HepG2 (cell line): ENCODE results near the gene MORN1. TPM values are rescaled to one million over a fixed set of nuclear protein-coding genes. Genes with fewer than 3 reads are reported as not detected.

Experiments
- ATAC-seq: fragments of 200-7000 bp; cut with Tn5 transposase; 3 replicates; pipeline ENCODE4 v1.9.1; 2020; ENCODE audit warnings: mild to moderate bottlenecking, moderate library complexity
- BruUV-seq: library from RNA; stranded (reverse); fragments of 400-500 nt; replicated peaks from 2 replicates; lab custom pipeline; 2021; lab: Mats Ljungman, UMichigan
- CTCF ChIA-PET: fragments of 300-600 bp; formaldehyde crosslinking; extraction: SDS; loops from one replicate; lab custom pipeline; 2021; ENCODE audit warnings: low total read pairs, inconsistent platforms, low intra/inter-chr PET ratio; lab: Yijun Ruan, JAX
- POLR2A ChIA-PET: fragments of 350-600 bp; sonication (Branson Sonifier 250); formaldehyde crosslinking; loops from one replicate; lab custom pipeline; 2020; ENCODE audit warnings: antibody characterized with exemption, inconsistent platforms; lab: Yijun Ruan, JAX
- DNase-seq: peaks from one replicate; pipeline ENCODE4 v3.0.0-alpha.2; 2015; ENCODE audit warnings: low spot score
- FAIRE-seq: peaks from 3 replicates; lab custom pipeline; 2011; peaks lifted over from hg19 to GRCh38; lab: Jason Lieb, UNC
- H2AFZ ChIP-seq: one replicate; pipeline ENCODE4 v1.6.1; 2011; ENCODE audit warnings: low read length, inconsistent platforms
- H3K27ac ChIP-seq: fragments of 300-600 bp; 3 replicates; pipeline ENCODE4 v1.8.0; 2011; ENCODE audit warnings: mixed run types, mild to moderate bottlenecking, mixed read lengths, low read length, inconsistent platforms; ENCODE audit not compliant: insufficient read depth; ENCODE audit errors: extremely low read length
- H3K27me3 ChIP-seq, 2 experiments: fragments of 200-600 bp in 1 of 2; 2 replicates in 1 of 2; 3 replicates in 1 of 2; pipeline versions ENCODE4 v1.6.0 to v1.8.0; 2011; ENCODE audit warnings: low read length in 2 of 2, mild to moderate bottlenecking in 2 of 2, moderate library complexity in 2 of 2, inconsistent platforms in 1 of 2; ENCODE audit not compliant: insufficient read depth in 2 of 2, control insufficient read depth in 1 of 2
- H3K36me3 ChIP-seq, 2 experiments: fragments of 200-600 bp in 1 of 2; replicated peaks in 1 of 2; 2 replicates in 1 of 2; 3 replicates in 1 of 2; pipeline versions ENCODE4 v1.5.1 to v1.8.0; 2011; ENCODE audit warnings: low read length in 2 of 2, inconsistent platforms in 1 of 2; ENCODE audit not compliant: insufficient read depth in 2 of 2, control insufficient read depth in 1 of 2
- H3K4me1 ChIP-seq: 2 replicates; pipeline ENCODE4 v1.5.1; 2012; ENCODE audit warnings: low read length, inconsistent platforms; ENCODE audit not compliant: insufficient read depth
- H3K4me2 ChIP-seq: 2 replicates; pipeline ENCODE4 v1.6.0; 2011; ENCODE audit warnings: low read depth, low read length, inconsistent platforms
- H3K4me3 ChIP-seq, 3 experiments: fragments of 200-600 bp in 1 of 3; sonication (generic), shearing (Covaris generic) in 1 of 3; replicated peaks in 1 of 3; 2 replicates each; pipeline ENCODE4 v1.5.1; 2011 to 2016; ENCODE audit warnings: low read length in 3 of 3, inconsistent platforms in 2 of 3, low read depth in 2 of 3, mild to moderate bottlenecking in 2 of 3, control low read depth in 1 of 3, mixed read lengths in 1 of 3; ENCODE audit not compliant: insufficient read depth in 1 of 3
- H3K79me2 ChIP-seq: one replicate; pipeline ENCODE4 v1.6.1; 2011; ENCODE audit warnings: low read length, inconsistent platforms; ENCODE audit not compliant: insufficient read depth
- H3K9ac ChIP-seq: 2 replicates; pipeline ENCODE4 v1.6.0; 2011; ENCODE audit warnings: mild to moderate bottlenecking, low read depth, low read length, inconsistent platforms; ENCODE audit not compliant: insufficient read depth
- H3K9me3 ChIP-seq: 2 replicates; pipeline ENCODE4 v1.5.1; 2012; ENCODE audit warnings: mild to moderate bottlenecking, low read length
- H4K20me1 ChIP-seq: 2 replicates; pipeline ENCODE4 v1.6.0; 2011; ENCODE audit warnings: inconsistent platforms, mild to moderate bottlenecking, low read length, moderate library complexity; ENCODE audit not compliant: insufficient read depth
- GABPB1 ChIP-seq: IDR thresholded peaks from 2 replicates; pipeline ENCODE4 v1.6.1; 2016; ENCODE audit warnings: mild to moderate bottlenecking, missing genetic modification reagents, moderate library complexity, missing compliant biosample characterization
- RELA ChIP-seq: sonication (generic); formaldehyde crosslinking; IDR thresholded peaks from 2 replicates; pipeline ENCODE4 v1.4.0; 2020; ENCODE audit warnings: missing genetic modification reagents
- SKI ChIP-seq: fragments of 450-650 bp; IDR thresholded peaks from one replicate; pipeline ENCODE4 v1.6.1; 2018; ENCODE audit warnings: mild to moderate bottlenecking; ENCODE audit not compliant: partially characterized antibody
- SMARCC2 ChIP-seq: fragments of 450-650 bp; IDR thresholded peaks from 2 replicates; pipeline ENCODE4 v1.6.1; 2017; ENCODE audit warnings: antibody characterized with exemption, mild to moderate bottlenecking
- TEAD3 ChIP-seq: optimal IDR thresholded peaks from 2 replicates; pipeline ENCODE3; 2016; ENCODE audit warnings: borderline replicate concordance
- ZNF326 ChIP-seq: sonication (generic); formaldehyde crosslinking; IDR thresholded peaks from 2 replicates; pipeline ENCODE4 v1.4.0; 2020; ENCODE audit warnings: missing genetic modification reagents, borderline replicate concordance
- ZNF530 ChIP-seq: sonication (generic); formaldehyde crosslinking; IDR thresholded peaks from 2 replicates; pipeline ENCODE4 v1.5.0; 2020; ENCODE audit warnings: low read depth, mild to moderate bottlenecking, missing genetic modification reagents
- ZNF543 ChIP-seq: sonication (generic); formaldehyde crosslinking; IDR thresholded peaks from 2 replicates; pipeline ENCODE4 v1.4.0; 2020; ENCODE audit warnings: mild to moderate bottlenecking, missing genetic modification reagents
- ZNF790 ChIP-seq: sonication (generic); formaldehyde crosslinking; IDR thresholded peaks from 2 replicates; pipeline ENCODE4 v1.8.0; 2022; ENCODE audit warnings: missing genetic modification reagents, mild to moderate bottlenecking, borderline replicate concordance
- WGBS: methylation state at CpG from one replicate; pipeline ENCODE4 v1.1.6; 2017; ENCODE audit warnings: low lambda C conversion rate; 5-methylcytosine and 5-hydroxymethylcytosine counted together
- in situ Hi-C: cut with HindIII; loops from 2 replicates; pipeline ENCODE4 v1.10.0; 2017; ENCODE audit warnings: low pct_unique_long_range_greater_than_20kb; ENCODE audit not compliant: extremely low pct_ligation_motif_present
- intact Hi-C: fragments of 100-400 bp; cut with micrococcal nuclease; formaldehyde crosslinking; loops from one replicate; pipeline ENCODE4 v1.10.0; 2022; ENCODE audit not compliant: unreplicated experiment
- polyA plus RNA-seq, 8 experiments: library from polyadenylated mRNA; depleted of rRNA in 3 of 8; stranded (reverse) in 7 of 8; unstranded in 1 of 8; fragments of >200 nt; fragmentation: Illumina TruSeq in 4 of 8; extraction: Trizol in 4 of 8; gene quantifications; 2 replicates each; pipeline versions ENCODE4 v1.2.1 to v1.2.3, GENCODE V29; 2011 to 2016; ENCODE audit warnings: low read depth in 4 of 8, missing spikeins in 1 of 8, mixed read lengths in 1 of 8; ENCODE audit not compliant: insufficient read depth in 1 of 8
- total RNA-seq, 5 experiments: library from RNA; depleted of rRNA; stranded (reverse); fragments of >200 nt; fragmentation: Illumina TruSeq; extraction: Trizol; gene quantifications; 2 replicates each; pipeline ENCODE4 v1.2.3, GENCODE V29; 2016; ENCODE audit warnings: low read depth in 1 of 5
- TF ChIP-seq, protein P1 (sequence below): sonication (generic); formaldehyde crosslinking; IDR thresholded peaks from 2 replicates; pipeline ENCODE4 v1.4.0; 2020; ENCODE audit warnings: missing genetic modification reagents
- TF ChIP-seq, protein P2 (sequence below): sonication (generic); IDR thresholded peaks from 2 replicates; pipeline ENCODE4 v1.6.1; 2016; ENCODE audit warnings: low read depth, borderline replicate concordance
- TF ChIP-seq, protein P3 (sequence below): sonication (generic); formaldehyde crosslinking; IDR thresholded peaks from 2 replicates; pipeline ENCODE4 v1.8.0; 2022; ENCODE audit warnings: mild to moderate bottlenecking, missing genetic modification reagents, borderline replicate concordance

The MORN1 gene
- total and polyA plus RNA-seq, 2 of the 13 experiments (the other 11 are each of a cell fraction or from before 2014, with no cell fraction given), result 3.1 to 6.5 TPM

DNA sequence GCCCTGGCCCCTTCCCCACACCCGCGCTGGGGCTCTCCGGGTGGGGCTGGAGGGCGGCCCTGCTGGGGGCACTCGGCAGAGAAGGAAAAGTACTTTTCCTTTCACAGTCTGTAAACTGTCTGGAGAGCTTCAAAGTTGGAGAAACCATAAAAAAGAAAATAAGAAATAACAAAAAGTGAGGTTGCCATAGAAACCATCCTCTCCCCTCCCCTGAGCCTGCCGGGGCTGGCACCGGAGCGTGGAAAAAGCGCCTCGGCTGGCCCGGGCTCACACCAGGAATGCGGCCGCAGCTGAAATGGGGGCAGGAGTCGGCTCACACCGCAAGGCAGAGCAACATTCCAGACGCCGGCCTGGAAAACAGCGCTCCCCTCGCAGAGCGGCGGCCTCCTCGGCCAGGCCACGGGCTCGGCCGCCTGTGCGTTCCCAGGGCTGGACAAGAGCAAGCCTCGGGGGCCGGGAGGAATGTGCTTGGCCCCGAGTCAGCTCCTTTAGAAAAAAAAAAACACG, 69.2 kb downstream of the MORN1 start (continued):
- TF ChIP-seq ZNF790 (CRISPR knock-in tag), result no peak
- TF ChIP-seq, protein P1, sequence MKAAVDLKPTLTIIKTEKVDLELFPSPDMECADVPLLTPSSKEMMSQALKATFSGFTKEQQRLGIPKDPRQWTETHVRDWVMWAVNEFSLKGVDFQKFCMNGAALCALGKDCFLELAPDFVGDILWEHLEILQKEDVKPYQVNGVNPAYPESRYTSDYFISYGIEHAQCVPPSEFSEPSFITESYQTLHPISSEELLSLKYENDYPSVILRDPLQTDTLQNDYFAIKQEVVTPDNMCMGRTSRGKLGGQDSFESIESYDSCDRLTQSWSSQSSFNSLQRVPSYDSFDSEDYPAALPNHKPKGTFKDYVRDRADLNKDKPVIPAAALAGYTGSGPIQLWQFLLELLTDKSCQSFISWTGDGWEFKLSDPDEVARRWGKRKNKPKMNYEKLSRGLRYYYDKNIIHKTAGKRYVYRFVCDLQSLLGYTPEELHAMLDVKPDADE, result no peak
- TF ChIP-seq ZNF543 (CRISPR knock-in tag), result no peak
- peak; percentile 65 for TF ChIP-seq TEAD3 (CRISPR knock-in tag)
- peak; percentile 15 for TF ChIP-seq SKI
- no peak for TF ChIP-seq ZNF326 (CRISPR knock-in tag)
- TF ChIP-seq RELA (CRISPR knock-in tag), result no peak
- no peak for TF ChIP-seq ZNF530
- TF ChIP-seq GABPB1 (CRISPR knock-in tag), result peak; percentile 12; the same call in 1 of the 2 replicates

DNA sequence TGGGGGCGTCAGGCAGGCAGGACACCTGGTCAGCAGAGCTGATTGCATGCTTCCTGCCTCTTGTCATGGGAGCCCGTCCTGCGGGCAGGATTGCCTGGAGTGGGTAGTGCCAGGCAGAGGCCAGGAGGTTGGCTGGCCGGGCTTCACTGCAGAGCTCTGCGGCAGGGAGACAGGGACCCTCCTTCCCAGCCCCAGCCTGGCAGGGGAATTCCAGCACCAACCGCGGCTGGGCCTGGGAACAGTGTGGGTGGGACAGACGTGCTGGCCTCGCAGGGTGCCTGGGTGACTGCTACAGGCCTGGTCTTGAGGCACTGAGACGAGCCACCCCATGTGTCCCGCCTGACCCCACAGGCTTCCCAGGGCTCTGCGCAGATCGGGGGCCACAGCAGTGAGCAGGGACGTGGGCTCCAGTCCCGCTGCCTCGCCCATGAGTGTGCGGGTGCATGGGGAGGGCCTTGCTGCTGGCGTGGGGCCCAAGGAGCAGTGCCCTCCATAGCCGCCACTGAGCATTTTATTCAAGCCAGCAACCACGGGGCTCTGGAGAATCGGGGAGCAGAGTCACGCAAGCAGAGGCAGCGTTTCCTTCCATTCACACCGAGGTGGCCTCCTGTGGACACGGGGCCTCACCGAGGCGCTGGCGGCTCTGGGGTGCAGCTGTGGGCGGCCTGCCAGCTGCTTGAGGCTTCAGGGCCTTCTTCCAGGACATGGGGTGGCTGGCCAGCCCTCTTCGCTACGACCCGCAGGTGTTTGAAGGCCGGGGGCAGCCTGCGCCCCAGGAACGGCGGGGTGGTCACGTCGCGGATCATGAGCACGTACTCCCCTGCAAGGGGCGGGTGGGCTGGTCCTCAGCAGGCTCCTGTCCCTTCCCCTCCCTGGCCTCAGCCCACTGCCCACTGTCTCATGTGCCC, 70.3 kb downstream of the MORN1 start:
- Histone ChIP-seq H2AFZ (no peak overlapping the region), H3K9ac (no peak overlapping the region), H3K27ac (no peak overlapping the region)
- FAIRE-seq, result no peak
- TF ChIP-seq, protein P2, sequence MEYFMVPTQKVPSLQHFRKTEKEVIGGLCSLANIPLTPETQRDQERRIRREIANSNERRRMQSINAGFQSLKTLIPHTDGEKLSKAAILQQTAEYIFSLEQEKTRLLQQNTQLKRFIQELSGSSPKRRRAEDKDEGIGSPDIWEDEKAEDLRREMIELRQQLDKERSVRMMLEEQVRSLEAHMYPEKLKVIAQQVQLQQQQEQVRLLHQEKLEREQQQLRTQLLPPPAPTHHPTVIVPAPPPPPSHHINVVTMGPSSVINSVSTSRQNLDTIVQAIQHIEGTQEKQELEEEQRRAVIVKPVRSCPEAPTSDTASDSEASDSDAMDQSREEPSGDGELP, result no peak
- no peak for TF ChIP-seq SMARCC2
- TF ChIP-seq, protein P3, sequence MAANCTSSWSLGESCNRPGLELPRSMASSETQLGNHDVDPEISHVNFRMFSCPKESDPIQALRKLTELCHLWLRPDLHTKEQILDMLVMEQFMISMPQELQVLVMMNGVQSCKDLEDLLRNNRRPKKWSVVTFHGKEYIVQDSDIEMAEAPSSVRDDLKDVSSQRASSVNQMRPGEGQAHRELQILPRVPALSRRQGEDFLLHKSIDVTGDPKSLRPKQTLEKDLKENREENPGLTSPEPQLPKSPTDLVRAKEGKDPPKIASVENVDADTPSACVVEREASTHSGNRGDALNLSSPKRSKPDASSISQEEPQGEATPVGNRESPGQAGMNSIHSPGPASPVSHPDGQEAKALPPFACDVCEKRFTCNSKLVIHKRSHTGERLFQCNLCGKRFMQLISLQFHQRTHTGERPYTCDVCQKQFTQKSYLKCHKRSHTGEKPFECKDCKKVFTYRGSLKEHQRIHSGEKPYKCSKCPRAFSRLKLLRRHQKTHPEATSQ (CRISPR knock-in tag), result no peak
- TF ChIP-seq, all 625 proteins: peak for 0
- WGBS, result no CpG with 5 or more reads among the region's 41 CpGs
- intact Hi-C loops, result no loop called here
- Histone ChIP-seq H3K27me3 (peaks cover 21 to 75% of the 10 kb centered on the region in 2 experiments), H3K79me2 (no peaks in the 10 kb centered on the region), H3K9me3 (no peaks in the 10 kb centered on the region), H3K4me2 (no peak overlapping the region), H4K20me1 (no peaks in the 10 kb centered on the region), H3K4me3 (no peak overlapping the region), H3K4me1 (peaks cover 39% of the 10 kb centered on the region), H3K36me3 (no peaks in the 10 kb centered on the region)
- ChIA-PET CTCF (no interaction called here), POLR2A (no interaction called here)
- ATAC-seq (no peak), DNase-seq (no peak)
- in situ Hi-C loops, result no loop called here
- no TSS peak for BruUV-seq
